Ovary (tissue), 3 donors: ENCODE results near the gene ADAT3.

Source experiments
- CTCF ChIP-seq, 3 donors: fragments of 450-650 bp in 2 of 3; fragments of 200-600 bp in 1 of 3; IDR thresholded peaks; one replicate each; pipeline versions ENCODE4 v1.5.1 to v1.8.0; 2016 to 2022; ENCODE audit warnings: antibody characterized with exemption in 3 of 3, mild to moderate bottlenecking in 1 of 3
- POLR2A ChIP-seq: fragments of 450-650 bp; IDR thresholded peaks from one replicate; pipeline ENCODE4 v1.6.1; 2017; ENCODE audit warnings: antibody characterized with exemption, mild to moderate bottlenecking, moderate library complexity
- donor health status: DM: no; HTN: no; CAD: no.

DNA sequence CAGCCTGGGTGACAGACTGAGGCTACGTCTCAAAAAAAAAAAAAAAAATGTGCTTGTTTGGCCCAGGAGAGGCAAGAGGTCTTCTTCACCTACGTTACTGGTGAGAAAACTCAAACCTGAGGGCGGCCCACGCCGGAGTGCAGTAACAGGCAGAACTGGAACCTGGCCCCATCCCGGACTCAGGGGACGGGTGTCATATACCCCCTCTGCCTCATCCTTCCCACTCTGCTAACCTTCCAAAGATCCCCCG is 414 bp upstream of the ADAT3 start:
- TF ChIP-seq CTCF (IDR thresholded peaks at IDR 0.05): no peak
- no peak for TF ChIP-seq POLR2A
